NB4 (cell line): ENCODE data around the gene SEMA5B.

Experiments used
- MYC ChIP-seq: IDR thresholded peaks from 2 replicates; pipeline ENCODE4 v1.6.1; 2011; ENCODE audit warnings: low read depth, low read length
- POLR2A ChIP-seq: IDR thresholded peaks from 2 replicates; pipeline ENCODE4 v1.6.1; 2011; ENCODE audit warnings: mild to moderate bottlenecking; ENCODE audit not compliant: insufficient read length; ENCODE audit errors: extremely low read depth
- TF ChIP-seq, protein P1 (sequence below): IDR thresholded peaks from one replicate; pipeline ENCODE4 v1.5.1; 2012; ENCODE audit warnings: low read depth, low read length

DNA sequence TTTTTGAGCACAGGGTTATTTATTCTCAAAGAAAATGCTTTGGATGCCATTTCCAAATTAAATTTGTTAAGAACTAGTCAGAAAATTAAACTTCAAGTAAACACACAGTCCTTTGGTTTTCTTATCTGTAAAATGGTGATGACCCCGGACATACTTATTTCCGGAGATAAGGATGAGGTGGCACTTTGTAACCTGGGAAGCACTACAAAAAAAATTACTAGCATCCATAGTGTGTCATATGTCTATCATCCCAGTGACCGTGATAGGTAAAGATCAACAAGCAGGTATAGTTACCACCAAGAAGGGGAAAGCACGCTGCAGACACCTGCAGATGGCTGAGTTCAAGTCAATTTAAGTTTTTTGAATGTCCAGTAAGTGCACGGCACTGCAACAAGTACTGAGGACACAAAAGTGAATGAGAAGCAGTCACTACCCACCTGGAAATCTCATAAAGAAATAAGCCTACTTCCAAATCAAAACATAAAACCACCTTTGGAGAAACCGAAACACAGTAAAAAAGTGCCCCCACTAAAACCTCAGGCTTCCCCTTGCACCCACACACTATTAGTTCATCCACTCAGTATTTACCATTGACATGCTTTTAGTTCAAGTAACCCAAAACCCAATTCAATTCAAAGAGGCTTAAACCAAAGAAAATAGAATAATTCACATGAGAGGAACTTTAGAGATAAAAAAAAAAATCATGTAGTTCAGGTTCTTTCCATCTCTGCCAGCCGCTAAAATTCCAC is 24.6 kb downstream of the SEMA5B start:
- TF ChIP-seq, protein P1, sequence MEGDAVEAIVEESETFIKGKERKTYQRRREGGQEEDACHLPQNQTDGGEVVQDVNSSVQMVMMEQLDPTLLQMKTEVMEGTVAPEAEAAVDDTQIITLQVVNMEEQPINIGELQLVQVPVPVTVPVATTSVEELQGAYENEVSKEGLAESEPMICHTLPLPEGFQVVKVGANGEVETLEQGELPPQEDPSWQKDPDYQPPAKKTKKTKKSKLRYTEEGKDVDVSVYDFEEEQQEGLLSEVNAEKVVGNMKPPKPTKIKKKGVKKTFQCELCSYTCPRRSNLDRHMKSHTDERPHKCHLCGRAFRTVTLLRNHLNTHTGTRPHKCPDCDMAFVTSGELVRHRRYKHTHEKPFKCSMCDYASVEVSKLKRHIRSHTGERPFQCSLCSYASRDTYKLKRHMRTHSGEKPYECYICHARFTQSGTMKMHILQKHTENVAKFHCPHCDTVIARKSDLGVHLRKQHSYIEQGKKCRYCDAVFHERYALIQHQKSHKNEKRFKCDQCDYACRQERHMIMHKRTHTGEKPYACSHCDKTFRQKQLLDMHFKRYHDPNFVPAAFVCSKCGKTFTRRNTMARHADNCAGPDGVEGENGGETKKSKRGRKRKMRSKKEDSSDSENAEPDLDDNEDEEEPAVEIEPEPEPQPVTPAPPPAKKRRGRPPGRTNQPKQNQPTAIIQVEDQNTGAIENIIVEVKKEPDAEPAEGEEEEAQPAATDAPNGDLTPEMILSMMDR, result no peak
- TF ChIP-seq MYC, result no peak
- TF ChIP-seq POLR2A, result no peak
